Hematopoietic multipotent progenitor cell treated with erythropoietin and hydrocortisone succinate and interleukin-3 and kit ligand, for 8 days (in vitro differentiated cells): Measurements from ENCODE around the gene DNER.

Experiments
- DNase-seq: peaks from one replicate; pipeline ENCODE4 v3.0.0-alpha.2; 2015

The DNER gene

GRCh38 chr2:229429589-229429988 is 284.8 kb downstream of the DNER start:
- DNase-seq = no peak

- DNase-seq = no peak
Observed at GRCh38 chr2:229426464-229426863, 287.9 kb downstream of the DNER start.

- no peak for DNase-seq
Observed at GRCh38 chr2:229425598-229425997, 288.8 kb downstream of the DNER start.

- no peak for DNase-seq
Observed at GRCh38 chr2:229422063-229422462, 292.3 kb downstream of the DNER start.

- no peak for DNase-seq
Observed at GRCh38 chr2:229419158-229419557, 295.2 kb downstream of the DNER start.

GRCh38 chr2:229417916-229418315 is 296.4 kb downstream of the DNER start:
- no peak for DNase-seq

GRCh38 chr2:229417176-229417575 is 297.2 kb downstream of the DNER start:
- DNase-seq = no peak

- peak; percentile 2 for DNase-seq
Observed at GRCh38 chr2:229416116-229416694, 298.1 kb downstream of the DNER start.

- no peak for DNase-seq
Observed at GRCh38 chr2:229414631-229415030, 299.7 kb downstream of the DNER start.

GRCh38 chr2:229412686-229413085 is 301.7 kb downstream of the DNER start:
- DNase-seq = no peak

- DNase-seq = no peak
Observed at GRCh38 chr2:229410946-229411345, 303.4 kb downstream of the DNER start.

- DNase-seq = no peak
Observed at GRCh38 chr2:229410264-229410663, 304.1 kb downstream of the DNER start.

GRCh38 chr2:229409751-229410181 is 304.6 kb downstream of the DNER start:
- DNase-seq = no peak

GRCh38 chr2:229408962-229409361 is 305.4 kb downstream of the DNER start:
- DNase-seq = no peak

GRCh38 chr2:229408356-229408755 is 306.0 kb downstream of the DNER start:
- DNase-seq = no peak

- DNase-seq = no peak
Observed at GRCh38 chr2:229407170-229407569, 307.2 kb downstream of the DNER start.

- DNase-seq = no peak
Observed at GRCh38 chr2:229405796-229406195, 308.6 kb downstream of the DNER start.

GRCh38 chr2:229403296-229403695 is 311.1 kb downstream of the DNER start:
- no peak for DNase-seq

- DNase-seq = no peak
Observed at GRCh38 chr2:229401171-229401865, 313.0 kb downstream of the DNER start.

- no peak for DNase-seq
Observed at GRCh38 chr2:229393926-229394325, 320.4 kb downstream of the DNER start.

- no peak for DNase-seq
Observed at GRCh38 chr2:229392196-229392595, 322.2 kb downstream of the DNER start.

- DNase-seq = no peak
Observed at GRCh38 chr2:229388731-229389130, 325.6 kb downstream of the DNER start.

GRCh38 chr2:229387866-229388265 is 326.5 kb downstream of the DNER start:
- DNase-seq = no peak

GRCh38 chr2:229380101-229380625 is 334.2 kb downstream of the DNER start:
- DNase-seq = no peak

GRCh38 chr2:229378386-229378785 is 336.0 kb downstream of the DNER start:
- DNase-seq = no peak
